ENCODE data around the gene POLL.
"Not testable (repeated sequence)": the region's sequence is repeated elsewhere in the genome, so short reads cannot be mapped to it uniquely, and the experiment has no call there.

POLL gene

DNA sequence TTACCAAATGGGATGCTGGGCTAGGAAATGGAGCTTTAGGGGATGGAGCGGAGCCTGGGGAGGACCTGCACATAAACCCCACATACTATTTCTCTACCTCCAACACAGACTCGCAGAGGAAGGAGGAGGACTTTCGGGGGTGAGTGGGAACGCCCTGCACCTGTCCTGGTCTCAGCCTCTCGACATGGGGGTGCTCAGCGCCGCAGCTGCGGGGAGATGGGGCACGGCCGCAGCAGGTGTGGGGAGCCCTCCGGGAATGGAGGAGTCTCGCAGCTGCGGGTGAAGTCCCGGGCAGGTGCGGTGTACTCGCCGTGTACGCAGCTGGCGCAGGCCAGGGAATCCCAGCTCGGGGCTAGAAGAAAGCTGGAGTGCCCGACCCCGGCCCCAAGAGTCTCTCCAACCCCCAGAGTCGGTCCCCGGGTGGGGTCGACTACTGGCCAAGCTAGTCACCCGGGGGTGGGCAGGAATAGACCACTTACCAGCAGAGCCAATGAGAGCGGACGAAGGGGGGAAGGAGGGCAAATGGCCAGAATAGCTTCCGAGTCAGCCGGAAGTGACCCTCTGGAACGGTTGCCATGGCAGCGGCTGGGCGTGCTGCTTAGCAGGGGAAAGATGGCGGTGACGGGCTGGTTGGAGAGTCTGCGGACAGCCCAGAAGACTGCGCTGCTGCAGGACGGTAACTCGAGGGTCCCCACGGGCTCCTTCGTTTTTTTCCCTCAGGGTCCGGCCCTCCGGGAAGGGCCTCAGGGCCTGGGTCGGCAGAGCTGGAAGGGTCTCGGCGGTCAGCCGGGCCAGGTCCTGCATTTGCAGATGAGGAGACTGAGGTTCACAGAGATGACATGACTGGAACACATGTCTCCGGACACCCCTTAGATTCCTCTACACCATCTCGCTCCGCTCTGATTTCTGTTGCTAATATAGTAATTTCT, at the start of gene POLL, which contains the start of gene DPCD:
POLL (minus strand) TSS at position 533 of the 929 bp plus-strand sequence. CDS start 897 bp downstream, outside the sequence.
DPCD (plus strand) TSS at position 597 of the 929 bp plus-strand sequence; CDS start at position 613, 16 bp downstream.
- DNase-seq (ENCODE audit: low spot score): peak; percentile 98

DNA sequence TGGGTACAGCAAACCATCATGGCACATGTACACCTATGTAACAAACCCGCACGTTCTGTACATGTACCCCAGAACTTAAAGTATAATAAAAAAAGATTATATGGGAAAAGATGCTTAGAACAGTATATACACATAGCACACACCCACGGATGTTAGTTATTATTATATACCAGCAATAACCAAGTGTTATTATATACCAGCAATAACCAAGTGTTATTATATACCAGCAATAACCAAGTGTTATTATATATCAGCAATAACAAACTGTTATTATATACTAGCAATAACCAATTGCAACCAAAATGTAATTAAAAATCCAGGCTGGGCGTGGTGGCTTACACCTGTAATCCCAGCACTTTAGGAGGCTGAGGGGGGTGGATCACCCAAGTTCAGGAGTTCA, 45.5 kb upstream of the POLL start:
- not testable (repeated sequence) for DNase-seq (ENCODE audit: low spot score)

DNA sequence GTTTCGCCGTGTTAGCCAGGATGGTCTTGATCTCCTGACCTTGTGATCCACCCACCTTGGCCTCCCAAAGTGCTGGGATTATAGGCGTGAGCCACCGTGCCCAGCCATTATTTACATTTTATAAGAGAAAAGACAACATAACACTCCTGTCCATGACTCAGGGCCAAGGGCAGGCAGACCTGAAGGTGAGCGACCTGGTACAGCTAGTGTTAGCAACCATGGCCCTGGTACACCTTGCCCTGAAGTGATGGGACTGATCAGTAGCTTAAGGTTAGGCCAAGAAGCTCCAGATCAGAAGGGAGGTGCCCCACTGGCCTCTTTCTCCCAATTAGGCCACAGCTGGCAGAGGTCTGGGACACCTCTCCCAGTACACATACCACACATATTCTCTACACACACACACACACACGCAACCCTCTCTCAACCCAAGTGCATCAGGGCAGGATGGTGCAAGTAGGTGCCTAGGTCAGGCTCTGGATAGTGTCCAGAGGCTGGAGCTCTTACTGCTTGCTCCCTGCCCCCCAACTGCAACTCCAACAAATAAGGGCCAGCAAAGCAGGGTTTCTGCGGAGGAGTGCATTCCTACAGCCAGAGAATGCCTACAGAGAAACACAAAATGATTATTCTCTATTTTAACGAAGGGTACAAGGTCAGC, 43.9 kb upstream of the POLL start:
- no peak for DNase-seq (ENCODE audit: low spot score)

DNA sequence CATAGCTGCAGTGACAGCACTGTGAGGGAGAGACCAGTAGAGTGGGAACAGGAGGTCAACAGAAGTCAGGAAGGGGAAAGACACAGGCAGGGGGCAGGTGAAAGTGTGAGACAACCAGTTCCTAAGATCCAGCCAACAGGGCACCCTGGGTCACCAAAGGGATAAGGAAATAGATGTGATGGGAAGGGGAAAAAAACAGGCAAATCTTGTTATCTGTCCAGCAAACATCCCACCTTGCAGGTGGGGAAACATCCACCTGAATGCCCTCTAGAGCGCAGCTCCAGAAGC, 42.5 kb upstream of the POLL start:
- no peak for DNase-seq (ENCODE audit: low spot score)

DNA sequence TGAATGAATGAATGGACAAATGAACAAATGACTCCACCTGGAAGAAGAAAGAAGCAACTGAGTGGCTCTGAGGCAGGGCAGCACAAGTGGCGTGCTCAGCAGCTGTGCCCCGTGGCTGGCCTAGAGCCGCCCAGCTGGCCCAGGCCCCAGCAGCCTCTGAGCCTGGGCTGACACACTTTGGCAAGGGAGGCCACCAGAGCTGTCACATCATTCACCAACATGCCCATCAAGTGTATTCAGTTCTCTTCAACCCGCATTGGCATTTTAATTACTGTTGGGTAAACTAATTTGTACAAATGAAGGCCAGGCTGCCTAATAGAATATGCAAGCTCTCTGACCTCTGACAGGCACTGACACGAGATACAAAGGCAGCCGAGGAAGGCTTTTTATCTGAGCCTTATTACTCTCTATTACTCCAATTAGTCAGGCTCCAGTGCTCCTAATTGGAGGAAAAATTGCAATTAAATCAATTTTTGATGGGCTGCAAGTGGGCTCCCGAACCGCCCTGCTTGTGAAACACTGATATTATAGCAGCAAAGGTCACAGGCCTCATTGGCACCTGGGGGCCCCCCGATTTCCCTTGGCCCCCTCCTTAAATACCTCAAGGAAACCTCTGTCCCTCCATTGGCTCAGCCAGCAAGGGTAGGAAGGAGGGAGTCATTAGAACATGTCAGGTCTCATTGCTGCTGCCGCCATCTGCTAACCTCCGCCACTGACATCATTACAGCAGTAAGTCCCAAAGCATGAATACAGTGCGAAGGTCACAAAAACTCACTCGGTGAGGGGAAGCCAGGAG, 42.0 kb upstream of the POLL start:
- DNase-seq (ENCODE audit: low spot score): no peak

DNA sequence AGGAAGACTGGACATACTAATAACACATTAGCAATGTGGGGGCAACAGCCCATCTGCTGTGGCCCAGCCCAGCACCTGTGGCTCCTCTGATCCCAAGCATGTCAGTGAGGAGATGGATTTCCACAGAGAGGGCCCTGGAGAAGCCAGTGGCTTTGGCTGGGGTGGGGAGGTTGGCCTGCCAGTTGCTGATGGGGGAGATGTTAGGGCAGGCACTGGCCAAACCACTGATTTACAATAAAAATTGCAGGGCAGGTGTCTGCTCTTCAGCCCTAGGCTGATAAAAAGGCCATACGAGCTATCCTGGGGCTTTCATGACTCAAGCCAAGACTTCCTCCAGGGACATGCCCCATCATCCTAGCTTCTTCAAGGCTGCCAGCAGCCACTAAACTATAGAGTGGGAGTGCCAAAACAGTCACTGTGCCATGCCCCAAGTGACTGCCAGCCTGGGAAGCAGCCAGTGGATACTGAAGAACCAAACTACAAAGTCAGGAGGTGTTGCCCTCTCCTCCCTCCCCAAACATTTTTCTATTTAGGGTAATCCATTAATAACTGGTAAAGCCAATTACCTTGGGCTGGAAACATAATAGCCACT, 37.9 kb upstream of the POLL start:
- DNase-seq (ENCODE audit: low spot score): no peak

DNA sequence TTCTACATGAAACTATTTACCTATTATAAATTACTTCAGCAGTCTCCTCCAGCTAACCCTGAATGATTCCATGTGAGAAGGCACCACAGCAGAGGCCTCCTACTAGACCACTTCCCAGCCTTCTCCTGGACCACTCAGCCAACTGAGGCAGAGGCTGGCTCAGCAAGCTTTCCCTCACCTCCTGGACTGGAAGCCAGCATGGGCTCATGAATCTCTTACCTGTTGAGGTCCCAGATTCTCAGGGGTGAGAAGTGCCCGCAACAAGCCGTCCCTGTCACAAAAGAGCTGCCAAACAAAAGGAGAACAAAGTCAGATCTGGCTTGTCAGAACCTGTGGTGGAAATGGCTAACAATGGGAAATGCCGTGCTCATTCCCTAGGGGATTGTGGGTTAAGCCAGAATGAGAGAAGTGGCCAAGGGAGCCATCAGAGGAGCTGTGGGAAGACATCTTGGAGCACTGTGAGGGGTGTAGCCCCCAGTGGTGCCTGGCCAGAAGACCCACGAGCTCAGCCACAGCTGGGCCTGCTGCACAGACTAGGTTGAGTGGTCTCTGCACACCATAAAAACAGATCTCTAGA, 36.6 kb upstream of the POLL start:
- DNase-seq (ENCODE audit: low spot score): no peak

DNA sequence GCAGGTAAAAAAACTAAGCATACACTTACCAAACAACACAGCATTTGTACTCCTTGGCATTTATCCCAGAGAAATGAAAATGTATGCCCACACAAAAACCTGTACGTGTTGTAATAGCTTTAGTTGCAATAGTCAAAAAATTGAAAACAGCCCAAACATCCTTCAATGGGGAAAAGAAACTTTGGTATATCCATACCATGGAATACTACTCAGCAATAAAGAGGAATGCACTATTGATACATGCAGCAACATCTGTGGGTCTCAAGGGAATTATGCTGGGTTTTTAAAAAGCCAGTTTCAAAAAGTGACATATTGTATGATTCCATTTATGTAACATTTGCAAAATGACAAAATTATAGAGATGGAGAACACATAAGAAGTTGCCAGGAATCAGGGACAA, 35.5 kb upstream of the POLL start:
- no peak for DNase-seq (ENCODE audit: low spot score)

DNA sequence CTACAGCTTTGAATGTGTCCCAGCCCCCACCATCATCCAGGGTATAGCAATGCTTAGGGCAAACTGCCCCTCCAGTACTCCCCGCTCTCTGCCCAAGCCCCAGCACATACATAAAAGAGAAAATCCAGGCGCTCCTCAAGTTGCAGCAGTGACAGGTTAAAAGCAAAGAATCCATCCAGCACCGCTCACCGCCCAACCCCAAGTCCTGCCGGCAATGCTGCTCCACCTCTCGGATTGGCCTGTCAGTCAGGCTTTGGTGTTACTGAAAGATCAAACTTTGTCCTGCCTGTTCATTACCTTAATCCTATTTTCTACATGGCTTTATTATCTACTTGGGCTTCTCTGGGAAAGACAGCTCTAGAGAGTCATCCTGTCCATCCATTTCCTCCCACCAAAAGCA, 31.9 kb upstream of the POLL start:
- DNase-seq (ENCODE audit: low spot score): no peak

DNA sequence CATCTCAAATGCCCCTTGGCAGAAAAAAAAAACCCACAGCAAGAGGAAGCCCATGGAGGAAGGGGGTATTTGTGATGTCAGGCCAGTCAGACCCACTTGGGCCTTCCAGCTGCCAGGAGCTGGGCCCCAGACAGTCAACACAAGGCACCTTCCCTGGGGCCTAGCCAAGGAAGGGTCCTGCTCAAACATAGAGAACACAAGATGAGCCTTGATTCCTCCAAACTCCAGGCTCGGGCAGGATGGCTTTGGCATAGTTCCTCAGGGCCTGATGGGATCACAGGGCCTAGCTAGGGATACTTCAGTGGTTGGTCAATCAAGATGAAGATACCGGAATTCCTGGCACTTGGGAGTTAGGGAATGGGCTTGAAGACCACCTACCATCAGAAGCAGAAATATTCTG, 30.8 kb upstream of the POLL start:
- DNase-seq (ENCODE audit: low spot score): no peak

DNA sequence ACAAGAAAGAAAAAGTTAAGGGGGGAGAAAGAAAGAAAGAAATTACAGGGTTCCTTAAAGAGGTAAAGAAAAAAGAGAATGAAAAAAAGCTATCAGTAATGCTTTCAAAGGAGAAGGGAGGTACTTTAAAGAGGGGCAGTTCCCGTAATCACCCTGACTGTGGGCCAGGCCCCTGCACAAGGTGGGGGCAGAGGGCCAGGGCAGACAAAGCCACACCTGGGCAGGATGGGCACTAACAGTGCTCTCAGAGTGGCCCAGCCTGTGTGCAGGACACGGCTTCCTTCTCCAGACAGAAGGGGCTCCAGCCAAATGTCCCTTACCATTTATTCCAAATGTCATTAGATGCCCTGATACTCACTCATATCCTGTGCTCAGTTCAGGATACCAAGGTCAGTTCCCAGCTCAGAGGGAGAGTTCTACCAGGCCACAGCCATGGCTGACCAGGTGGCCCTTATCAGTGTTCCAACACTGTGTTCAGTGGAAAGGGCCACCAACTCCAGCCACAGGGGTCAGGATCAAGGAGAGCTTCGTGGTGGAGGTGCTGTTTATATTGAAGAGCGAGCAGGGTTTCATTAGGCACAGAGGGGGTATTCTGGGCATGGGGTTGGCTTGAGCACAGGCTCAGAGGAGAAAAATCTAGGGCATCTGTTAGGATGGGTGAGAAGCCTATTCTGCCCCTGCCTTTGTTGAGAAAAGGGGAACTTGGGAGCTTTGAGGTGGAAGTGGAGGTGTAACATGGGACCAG, 29.9 kb upstream of the POLL start:
- DNase-seq (ENCODE audit: low spot score): no peak

DNA sequence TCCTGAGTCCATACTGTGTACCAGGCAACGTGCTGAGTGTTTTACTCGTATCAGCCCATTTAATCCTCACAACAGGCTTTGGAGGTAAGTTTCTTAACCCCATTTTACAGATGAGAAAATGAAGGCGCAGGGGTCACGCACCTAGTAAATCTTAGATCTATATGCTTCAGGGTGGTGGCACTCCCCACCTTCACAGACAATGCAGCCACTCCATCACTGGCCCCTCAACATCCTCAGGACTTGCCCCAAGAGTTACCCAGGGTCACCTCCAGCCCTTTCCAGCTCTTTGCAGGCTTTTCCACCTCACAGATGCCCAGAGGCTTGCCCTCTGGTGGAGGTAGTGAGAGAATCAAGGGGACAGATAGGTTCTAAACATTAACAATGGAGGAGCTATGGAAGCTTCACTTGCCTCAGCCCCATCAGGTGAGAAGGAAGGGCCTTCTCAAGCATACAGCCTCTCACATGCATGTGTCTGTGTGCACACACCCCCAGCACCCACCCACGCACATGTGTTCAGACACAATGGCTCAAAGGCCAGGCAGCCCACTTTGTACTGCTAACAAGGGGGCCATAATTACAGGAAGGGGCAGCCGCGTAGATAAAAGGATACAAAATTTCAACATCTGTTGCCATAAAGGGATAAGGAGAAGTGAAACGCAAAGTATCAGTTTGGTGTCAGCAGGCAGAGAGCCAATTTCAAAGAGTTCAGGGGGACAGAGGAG, 29.2 kb upstream of the POLL start:
- DNase-seq (ENCODE audit: low spot score): no peak

DNA sequence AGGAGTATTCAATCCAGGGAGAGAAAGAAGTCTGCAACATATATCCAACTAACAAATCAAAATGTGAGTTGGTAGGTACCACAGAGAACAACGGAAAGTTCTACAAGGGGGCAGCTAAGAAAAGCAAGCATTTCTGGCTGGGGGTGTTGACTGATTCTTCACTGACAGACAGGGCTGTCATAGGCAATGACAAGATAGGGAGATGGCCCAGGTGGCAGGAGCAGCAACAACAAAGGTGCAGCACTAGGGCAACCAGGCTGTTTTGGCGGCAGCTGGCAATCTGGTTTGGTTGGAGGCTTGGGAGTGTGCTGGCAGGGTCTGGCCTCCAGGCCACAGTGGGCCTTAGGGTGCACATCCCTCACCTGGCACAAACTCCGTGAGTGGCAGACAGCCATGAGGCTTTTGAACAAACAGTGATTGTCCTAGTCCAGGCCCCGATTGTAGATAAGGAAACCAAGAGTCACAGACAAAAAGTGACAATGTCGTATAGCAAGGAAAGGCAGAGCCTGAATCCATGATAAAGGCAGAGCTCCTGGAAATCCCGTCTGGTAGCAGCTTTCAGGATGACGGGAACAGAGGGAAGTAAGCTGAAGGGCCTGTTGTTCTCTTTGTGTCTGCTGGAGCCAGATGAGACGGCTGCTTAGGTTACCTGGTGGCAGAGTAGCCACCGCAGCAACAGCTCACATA, 28.5 kb upstream of the POLL start:
- no peak for DNase-seq (ENCODE audit: low spot score)

DNA sequence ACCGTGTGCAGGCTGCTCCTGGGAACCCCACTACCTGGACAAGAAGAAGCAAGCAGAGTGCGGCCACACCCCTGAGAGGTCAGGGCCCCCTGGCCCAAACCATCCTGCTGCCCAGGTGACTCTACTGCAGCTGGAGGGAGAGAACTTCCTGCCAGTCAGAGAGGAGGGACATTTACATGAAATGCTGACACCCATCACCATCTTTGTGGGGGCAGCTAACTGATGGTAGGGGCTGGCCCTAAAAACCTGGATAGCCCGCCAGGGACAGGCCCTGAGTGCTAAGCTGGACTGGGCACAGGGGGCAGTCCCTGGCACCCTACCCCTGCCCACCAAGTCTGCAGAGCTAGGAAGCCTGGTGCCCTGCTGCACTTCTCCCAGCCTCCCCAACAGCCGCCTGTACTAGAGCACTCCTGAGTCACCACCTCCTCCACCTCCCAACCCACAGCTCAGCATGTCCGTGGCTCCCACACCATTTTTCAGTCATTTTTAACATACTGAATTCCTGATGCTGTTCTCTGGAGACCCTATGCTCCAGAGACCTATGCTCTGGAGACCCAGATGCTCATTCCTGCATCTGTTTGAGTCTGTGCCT, 27.6 kb upstream of the POLL start:
- no peak for DNase-seq (ENCODE audit: low spot score)

DNA sequence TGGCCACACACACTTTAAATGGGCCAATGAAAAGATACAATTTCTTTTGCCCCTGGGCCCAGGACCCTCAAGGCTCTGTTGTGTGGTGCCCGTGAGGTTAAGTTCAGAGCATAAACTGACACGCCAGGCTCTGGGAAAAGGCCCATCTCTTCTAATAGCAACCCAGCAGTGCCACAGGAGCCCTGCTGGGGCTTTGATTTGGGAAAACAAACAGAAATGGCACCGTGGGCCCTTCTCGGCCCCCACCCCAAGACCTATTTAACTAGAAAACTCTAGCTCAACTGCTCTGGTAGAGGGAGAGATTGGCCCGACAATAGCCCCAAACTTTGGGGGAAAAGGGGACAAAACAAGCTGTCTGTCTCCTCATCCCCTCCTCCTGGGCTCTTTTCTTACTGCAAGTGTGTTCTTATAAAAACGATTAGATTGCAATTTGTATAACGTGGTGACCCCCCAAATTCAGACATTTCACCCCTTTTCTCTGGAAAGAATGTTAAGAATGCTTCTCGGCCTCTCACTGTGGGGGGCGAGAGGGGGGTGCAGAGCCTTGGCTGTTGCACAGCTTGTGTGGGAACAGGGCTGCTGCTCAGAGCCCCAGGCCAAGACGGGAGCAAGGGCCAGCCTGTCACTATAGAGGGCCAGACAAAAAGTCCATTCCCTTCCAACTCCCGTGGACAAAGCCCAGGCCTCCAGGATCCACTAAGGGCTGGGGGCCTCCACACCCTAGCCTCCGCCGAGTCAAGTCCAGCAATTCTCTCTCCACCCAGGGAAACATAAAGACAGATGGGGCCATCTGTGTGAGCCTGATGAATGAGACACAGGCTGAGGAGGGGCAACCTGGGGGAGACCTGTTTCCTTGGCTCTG, 26.8 kb upstream of the POLL start:
- no peak for DNase-seq (ENCODE audit: low spot score)

DNA sequence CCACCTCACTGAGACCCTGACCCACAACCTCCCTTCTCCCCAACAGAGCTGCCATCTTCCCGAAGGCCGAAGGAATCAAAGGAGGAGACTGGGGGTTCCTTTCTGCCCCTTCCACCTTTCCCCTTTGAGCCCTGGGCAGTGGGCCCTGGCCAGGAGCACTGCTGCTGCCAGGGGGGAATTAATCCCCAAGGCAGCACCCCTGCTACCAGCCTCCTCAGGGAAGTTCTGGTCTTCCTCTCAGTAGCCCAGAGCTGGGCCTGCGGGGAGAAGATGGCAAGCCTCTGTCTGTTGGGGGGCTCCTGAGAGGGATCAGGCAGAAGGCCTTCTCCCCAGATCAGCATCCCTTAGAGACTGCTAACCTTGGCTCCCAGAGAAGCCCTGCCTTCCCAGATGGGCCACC, 25.6 kb upstream of the POLL start:
- DNase-seq (ENCODE audit: low spot score): no peak

DNA sequence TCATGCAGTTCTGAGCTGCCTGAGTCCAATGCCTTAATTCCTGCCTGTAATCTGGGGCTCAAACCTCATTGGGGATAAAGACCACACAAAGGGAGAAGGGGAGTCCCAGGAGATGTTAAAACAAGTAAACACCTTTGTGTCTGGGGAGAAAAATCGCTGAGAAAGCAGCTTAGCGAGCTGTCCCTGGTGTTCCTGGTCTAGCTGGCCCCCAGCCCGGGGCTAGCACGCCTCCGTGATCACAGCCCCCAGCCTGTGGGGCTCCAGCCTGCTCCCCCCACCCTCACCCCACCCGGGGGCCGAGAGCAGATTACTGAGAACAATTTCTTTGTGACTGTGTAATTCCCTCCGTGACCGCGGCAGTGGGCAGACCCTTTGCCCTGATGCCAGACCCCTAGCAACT, 24.8 kb upstream of the POLL start:
- DNase-seq (ENCODE audit: low spot score): no peak

DNA sequence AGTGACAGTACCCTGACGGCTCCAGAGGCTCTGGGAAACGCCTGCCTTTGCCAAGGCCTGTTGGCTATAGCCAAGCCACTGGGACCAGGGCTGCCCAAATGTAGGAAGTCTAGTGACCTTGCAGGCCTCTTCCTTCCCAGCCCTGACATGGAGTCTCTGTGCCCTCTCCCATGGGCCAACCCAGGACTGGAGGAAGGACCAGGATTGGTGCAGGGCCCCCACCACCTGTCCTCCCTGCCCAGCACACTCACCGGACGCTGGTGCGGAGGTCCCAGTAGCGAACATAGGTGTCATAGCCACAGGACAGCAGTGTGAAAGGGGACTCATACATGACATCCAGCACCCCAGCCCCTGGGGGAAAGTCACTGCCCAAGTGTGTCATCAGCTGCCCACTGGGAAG, 24.0 kb upstream of the POLL start:
- DNase-seq (ENCODE audit: low spot score): no peak
